Neuronal stem cell (in vitro differentiated cells): ENCODE measurements around the gene GNG13.

Experiments
- DNase-seq: peaks from one replicate; pipeline ENCODE4 v3.0.0-alpha.2; 2013; ENCODE audit warnings: low spot score
- H2AFZ ChIP-seq: one replicate; pipeline ENCODE4 v1.6.1; 2013; ENCODE audit warnings: mild to moderate bottlenecking, low read length, inconsistent platforms
- H2AK5ac ChIP-seq: 2 replicates; pipeline ENCODE4 v1.6.1; 2013; ENCODE audit warnings: low read depth, mild to moderate bottlenecking, inconsistent platforms, low read length, moderate library complexity, mixed read lengths
- H2BK120ac ChIP-seq: 2 replicates; pipeline ENCODE4 v1.6.1; 2013; ENCODE audit warnings: low read depth, mild to moderate bottlenecking, inconsistent platforms, low read length, moderate library complexity, mixed read lengths
- H2BK12ac ChIP-seq: one replicate; pipeline ENCODE4 v1.6.1; 2013; ENCODE audit warnings: low read length, inconsistent platforms
- H2BK15ac ChIP-seq: 2 replicates; pipeline ENCODE4 v1.6.1; 2013; ENCODE audit warnings: mild to moderate bottlenecking, low read length, inconsistent platforms, mixed read lengths
- H2BK5ac ChIP-seq: one replicate; pipeline ENCODE4 v1.6.1; 2013; ENCODE audit warnings: inconsistent platforms, mild to moderate bottlenecking, low read length, moderate library complexity
- H3K14ac ChIP-seq: one replicate; pipeline ENCODE4 v1.6.1; 2013; ENCODE audit warnings: low read length, inconsistent platforms
- H3K18ac ChIP-seq: 2 replicates; pipeline ENCODE4 v1.6.1; 2013; ENCODE audit warnings: low read length, inconsistent platforms
- H3K23ac ChIP-seq: 2 replicates; pipeline ENCODE4 v1.6.1; 2013; ENCODE audit warnings: low read depth, mild to moderate bottlenecking, mixed read lengths, low read length, inconsistent platforms; ENCODE audit not compliant: poor library complexity
- H3K27ac ChIP-seq: replicated peaks from 3 replicates; pipeline ENCODE4 v1.5.1; 2013; ENCODE audit warnings: low read length, inconsistent platforms
- H3K27me3 ChIP-seq, 3 experiments: 2 replicates each; pipeline ENCODE4 v1.6.1; 2013; ENCODE audit warnings: low read length in 3 of 3, mild to moderate bottlenecking in 2 of 3, inconsistent platforms in 1 of 3, low read depth in 1 of 3, mixed read lengths in 1 of 3, moderate library complexity in 1 of 3; ENCODE audit not compliant: control insufficient read depth in 3 of 3, insufficient read depth in 3 of 3
- H3K36me3 ChIP-seq, 2 donors: replicated peaks in 1 of 2; 2 replicates each; pipeline ENCODE4 v1.6.1; 2013; ENCODE audit warnings: low read length in 2 of 2; ENCODE audit not compliant: control insufficient read depth in 2 of 2, insufficient read depth in 2 of 2
- H3K4ac ChIP-seq: 2 replicates; pipeline ENCODE4 v1.6.1; 2013; ENCODE audit warnings: inconsistent platforms, mild to moderate bottlenecking, low read length, moderate library complexity
- H3K4me1 ChIP-seq, 2 donors: 1 replicate in 1 of 2; 2 replicates in 1 of 2; pipeline ENCODE4 v1.6.1; 2013; ENCODE audit warnings: low read length in 2 of 2, low read depth in 1 of 2; ENCODE audit not compliant: control insufficient read depth in 2 of 2, insufficient read depth in 1 of 2
- H3K4me2 ChIP-seq: one replicate; pipeline ENCODE4 v1.6.1; 2013; ENCODE audit warnings: mild to moderate bottlenecking, low read length, inconsistent platforms; ENCODE audit not compliant: insufficient read depth, poor library complexity, severe bottlenecking
- H3K4me3 ChIP-seq, 2 donors: 2 replicates each; pipeline ENCODE4 v1.5.1; 2013; ENCODE audit warnings: low read length in 2 of 2, mild to moderate bottlenecking in 2 of 2, inconsistent platforms in 1 of 2, moderate library complexity in 1 of 2
- H3K79me1 ChIP-seq: one replicate; pipeline ENCODE4 v1.6.1; 2013; ENCODE audit warnings: low read depth, mild to moderate bottlenecking, inconsistent platforms, low read length, moderate library complexity
- H3K9ac ChIP-seq: one replicate; pipeline ENCODE4 v1.6.1; 2013; ENCODE audit warnings: mild to moderate bottlenecking, low read depth, low read length, inconsistent platforms; ENCODE audit not compliant: poor library complexity
- H3K9me3 ChIP-seq, 2 donors: replicated peaks in 1 of 2; 2 replicates each; pipeline versions ENCODE3 to v1.6.1; 2013; ENCODE audit warnings: low read length in 2 of 2, mild to moderate bottlenecking in 2 of 2, inconsistent platforms in 1 of 2, low read depth in 1 of 2, mixed read lengths in 1 of 2, moderate library complexity in 1 of 2; ENCODE audit not compliant: control insufficient read depth in 2 of 2, insufficient read depth in 1 of 2
- H4K8ac ChIP-seq: one replicate; pipeline ENCODE4 v1.6.1; 2013; ENCODE audit warnings: low read depth, mild to moderate bottlenecking, inconsistent platforms, low read length, moderate library complexity
- H4K91ac ChIP-seq: one replicate; pipeline ENCODE4 v1.6.1; 2013; ENCODE audit warnings: low read length, low read depth, mild to moderate bottlenecking, inconsistent platforms; ENCODE audit not compliant: poor library complexity
- WGBS, 2 donors: extraction: QIAGEN DNeasy Blood & Tissue Kit; methylation state at CpG; one replicate each; pipeline ENCODE4 v1.1.7; 2013; ENCODE audit warnings: missing lambda C conversion rate in 2 of 2, mixed read lengths in 1 of 2; ENCODE audit not compliant: insufficient read length in 2 of 2, insufficient replicate concordance in 1 of 2; ENCODE audit errors: extremely low coverage in 2 of 2; 5-methylcytosine and 5-hydroxymethylcytosine counted together

Gene GNG13

DNA sequence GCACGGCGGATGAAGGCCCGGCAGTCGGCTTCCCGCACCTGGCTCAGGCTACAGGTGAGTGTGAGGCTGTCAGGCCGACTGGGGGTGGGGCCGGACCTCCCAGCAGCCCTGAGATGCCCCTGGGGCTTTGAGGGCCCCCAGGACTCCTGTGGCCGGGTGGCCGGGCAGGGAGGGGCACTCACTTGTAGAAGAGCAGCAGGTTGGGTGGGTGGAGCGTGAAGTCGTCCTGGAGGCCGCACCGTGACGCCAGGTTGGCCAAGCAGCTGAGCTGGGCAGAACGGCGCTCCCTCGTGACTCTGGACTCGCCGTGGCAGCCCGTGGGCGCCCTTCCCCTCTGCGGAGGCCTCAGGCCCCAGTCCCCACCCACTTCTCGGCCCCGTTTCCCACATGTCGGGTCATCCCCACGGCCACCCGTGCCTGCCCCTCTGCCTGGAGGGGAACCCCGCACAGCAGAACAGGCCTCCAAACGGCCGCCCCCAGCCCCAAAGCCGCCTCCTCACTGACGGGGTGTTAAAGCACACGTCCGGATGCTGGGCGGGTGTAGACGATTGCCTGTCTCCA, 25.2 kb downstream of the GNG13 start:
- peaks cover 0 to 1% of the 10 kb centered on the region in 2 donors for H3K9me3 ChIP-seq
- no peak overlapping the region for H3K27ac ChIP-seq
- H2AK5ac ChIP-seq: peak overlapping the region; percentile 63
- peak overlapping the region; percentile 64 for H3K18ac ChIP-seq
- peak overlapping the region; percentile 41 for H2BK12ac ChIP-seq
- no peak overlapping the region for H4K8ac ChIP-seq
- no peak overlapping the region for H3K4ac ChIP-seq
- no peaks in the 10 kb centered on the region for H3K79me1 ChIP-seq
- H3K36me3 ChIP-seq: no peaks in the 10 kb centered on the region
- no peak overlapping the region for H2AFZ ChIP-seq
- H3K4me1 ChIP-seq: peaks cover 0 to 3% of the 10 kb centered on the region in 2 donors
- no CpG with 5 or more reads among the region's 36 CpGs for WGBS, 2 donors
- no peak overlapping the region for H3K4me3 ChIP-seq
- H2BK15ac ChIP-seq: peak overlapping the region; percentile 97
- no peak overlapping the region for H3K4me2 ChIP-seq
- H2BK5ac ChIP-seq: peak overlapping the region; percentile 53
- peak overlapping the region; percentile 73 for H3K23ac ChIP-seq
- H3K27me3 ChIP-seq: peaks cover 0 to 33% (median under 1%) of the 10 kb centered on the region in 3 experiments
- H3K9ac ChIP-seq: no peak overlapping the region
- no peak for DNase-seq
- H4K91ac ChIP-seq: no peak overlapping the region
- peak overlapping the region; percentile 38 for H3K14ac ChIP-seq
- H2BK120ac ChIP-seq: no peak overlapping the region

DNA sequence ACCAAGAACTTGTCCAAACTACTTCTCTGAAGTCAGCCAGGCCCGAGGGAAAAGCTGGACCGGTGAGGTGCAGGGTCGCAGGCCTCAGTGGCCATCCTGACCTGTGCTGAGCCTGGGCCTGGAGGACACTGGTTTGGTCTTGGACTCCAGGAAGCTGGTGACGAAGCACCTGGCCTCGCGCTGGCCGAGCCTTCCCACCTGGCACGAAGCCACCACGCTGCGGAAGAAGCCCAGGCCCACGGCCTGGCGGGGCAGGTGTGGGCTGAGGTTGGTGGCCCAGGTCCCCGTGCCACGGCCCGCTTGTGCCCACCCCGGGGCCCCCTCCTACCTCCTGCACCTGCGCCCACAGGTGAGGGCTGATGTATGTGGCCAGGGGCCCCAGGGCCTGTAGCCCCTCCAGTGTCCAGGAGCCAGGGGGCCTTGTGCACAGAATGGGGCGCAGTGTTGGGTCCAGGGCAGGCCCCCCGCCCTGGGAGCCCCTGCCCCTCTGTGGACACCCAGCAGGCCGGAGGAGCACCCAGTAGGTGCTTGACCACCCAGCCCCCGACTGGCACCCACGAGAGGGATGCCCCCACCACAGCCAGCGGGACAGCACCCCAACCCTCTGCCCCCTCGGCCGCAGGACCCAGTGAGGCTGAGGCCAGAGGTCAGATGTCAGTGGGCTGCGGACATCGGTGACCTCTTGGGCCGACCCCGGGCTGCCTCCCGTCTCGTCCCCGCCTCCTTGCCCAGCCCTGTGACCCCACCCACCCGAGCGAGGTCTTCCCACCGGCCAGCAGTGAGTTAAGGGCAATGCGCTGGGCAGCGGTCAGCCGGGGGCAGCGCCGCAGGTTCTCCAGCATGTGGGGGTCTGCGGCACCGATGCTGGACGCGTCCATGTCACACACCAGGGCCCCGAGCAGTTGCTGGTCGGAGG, 26.2 kb downstream of the GNG13 start:
- Histone ChIP-seq H3K9ac (no peak overlapping the region), H3K9me3 (peaks cover 0 to 1% of the 10 kb centered on the region in 2 donors), H2BK5ac (peak overlapping the region; percentile 53), H3K4me2 (no peak overlapping the region), H3K4me1 (peaks cover 2 to 3% of the 10 kb centered on the region in 2 donors), H2BK12ac (peak overlapping the region; percentile 10), H3K27ac (no peak overlapping the region), H3K18ac (no peak overlapping the region), H2BK120ac (no peak overlapping the region), H3K79me1 (no peaks in the 10 kb centered on the region), H3K27me3 (peaks cover 0 to 28% (median 0%) of the 10 kb centered on the region in 3 experiments), H4K91ac (no peak overlapping the region), H3K4me3 (no peak overlapping the region), H3K23ac (peak overlapping the region; percentile 65), H3K36me3 (no peaks in the 10 kb centered on the region), H2AK5ac (peak overlapping the region; percentile 94), H2AFZ (no peak overlapping the region), H2BK15ac (peak overlapping the region; percentile 75), H4K8ac (no peak overlapping the region), H3K4ac (no peak overlapping the region), H3K14ac (peak overlapping the region; percentile 38)
- no CpG with 5 or more reads among the region's 46 CpGs for WGBS, 2 donors
- no peak for DNase-seq

DNA sequence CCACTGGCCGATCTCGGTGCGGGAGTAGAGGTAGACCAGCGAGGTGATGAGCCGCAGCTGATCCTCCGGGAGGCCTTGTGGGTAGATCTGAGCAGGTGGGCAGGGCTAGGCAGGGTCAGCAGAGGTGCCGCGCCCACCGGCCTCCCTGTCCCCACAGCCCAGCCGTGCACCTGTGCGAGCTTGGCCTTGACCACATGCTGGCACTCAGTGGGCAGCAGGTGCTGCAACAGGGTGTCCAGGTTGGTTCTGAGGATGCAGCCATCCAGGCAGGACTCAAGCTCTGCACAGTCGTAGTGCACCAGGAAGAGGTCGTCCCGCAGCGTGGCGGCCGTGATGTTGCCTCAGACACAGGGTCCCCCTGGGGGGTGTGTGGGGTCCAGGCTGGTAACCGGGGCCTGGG, 27.6 kb downstream of the GNG13 start:
- Histone ChIP-seq H3K23ac (no peak overlapping the region), H2BK5ac (no peak overlapping the region), H2BK15ac (no peak overlapping the region), H3K4me2 (no peak overlapping the region), H2AFZ (no peak overlapping the region), H4K91ac (no peak overlapping the region), H3K4me1 (peaks cover 3 to 10% of the 10 kb centered on the region in 2 donors), H2BK120ac (no peak overlapping the region), H3K4me3 (no peak overlapping the region), H3K36me3 (no peaks in the 10 kb centered on the region), H2BK12ac (no peak overlapping the region), H4K8ac (no peak overlapping the region), H3K14ac (no peak overlapping the region), H2AK5ac (peak overlapping the region; percentile 92), H3K9ac (peak overlapping the region; percentile 60), H3K18ac (no peak overlapping the region), H3K4ac (no peak overlapping the region), H3K27ac (no peak overlapping the region), H3K27me3 (peaks cover 0 to 19% (median 0%) of the 10 kb centered on the region in 3 experiments), H3K79me1 (peaks cover 2% of the 10 kb centered on the region), H3K9me3 (no peaks in the 10 kb centered on the region)
- WGBS, 2 donors: no CpG with 5 or more reads among the region's 18 CpGs
- no peak for DNase-seq

DNA sequence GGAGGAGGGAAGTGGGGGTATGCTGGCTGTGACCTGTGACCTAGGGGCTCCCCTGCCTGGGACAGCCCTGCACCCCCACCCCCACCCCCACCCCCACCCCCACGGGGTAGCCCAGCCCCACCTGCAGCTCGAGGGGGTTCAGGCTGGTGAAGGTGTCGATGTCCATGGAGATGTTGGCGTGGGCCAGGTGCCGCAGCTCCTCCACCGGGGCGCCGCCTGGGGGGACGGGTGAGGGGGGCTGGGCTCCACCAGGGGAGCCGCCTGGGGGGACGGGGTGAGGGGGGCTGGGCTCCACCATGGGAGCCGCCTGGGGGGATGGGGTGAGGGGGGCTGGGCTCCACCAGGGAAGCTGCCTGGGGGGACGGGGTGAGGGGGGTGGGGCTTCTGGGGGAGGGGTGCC, 30.1 kb downstream of the GNG13 start:
- no CpG with 5 or more reads among the region's 13 CpGs for WGBS, 2 donors
- H3K27ac ChIP-seq: no peak overlapping the region
- no peak overlapping the region for H3K4me3 ChIP-seq

More for the DNA sequence above, 30.1 kb downstream of the GNG13 start:
- H3K4me2 ChIP-seq: no peak overlapping the region
- peaks cover 0 to 10% of the 10 kb centered on the region in 2 donors for H3K4me1 ChIP-seq
- H2BK15ac ChIP-seq: no peak overlapping the region
- H2BK5ac ChIP-seq: peak overlapping the region; percentile 35
- H4K91ac ChIP-seq: peak overlapping the region; percentile 30
- H3K79me1 ChIP-seq: peaks cover 3% of the 10 kb centered on the region
- no peak for DNase-seq
- H2AK5ac ChIP-seq: peak overlapping the region; percentile 25
- no peak overlapping the region for H4K8ac ChIP-seq
- H3K36me3 ChIP-seq: no peaks in the 10 kb centered on the region
- H2BK12ac ChIP-seq: no peak overlapping the region
- H3K23ac ChIP-seq: no peak overlapping the region
- H2AFZ ChIP-seq: no peak overlapping the region
- H2BK120ac ChIP-seq: no peak overlapping the region
- H3K18ac ChIP-seq: no peak overlapping the region
- H3K14ac ChIP-seq: no peak overlapping the region
- H3K9me3 ChIP-seq: no peaks in the 10 kb centered on the region
- peaks cover 0 to 1% (median 0%) of the 10 kb centered on the region in 3 experiments for H3K27me3 ChIP-seq
- no peak overlapping the region for H3K9ac ChIP-seq
- H3K4ac ChIP-seq: no peak overlapping the region
